ENCODE data around the gene GIMAP6.
"Not testable (repeated sequence)": the region's sequence is repeated elsewhere in the genome, so short reads cannot be mapped to it uniquely, and the experiment has no call there.

GIMAP6 gene

GRCh38 chr7:150613880-150614279, 18.3 kb downstream of the GIMAP6 start:
- no peak overlapping the region for H3K4me2 ChIP-seq (ENCODE audit: low read depth, low read length)
- H3K4me1 ChIP-seq (ENCODE audit: low read length): no peaks in the 10 kb centered on the region
- H3F3A ChIP-seq (ENCODE audit: insufficient read depth, low read length): no peaks in the 10 kb centered on the region
- DNase-seq: no peak
- H3K9me2 ChIP-seq (replicated peaks; ENCODE audit: insufficient read depth, low read length): no peaks in the 10 kb centered on the region
- no peaks in the 10 kb centered on the region for H3K79me2 ChIP-seq (ENCODE audit: low read length)
- H3K36me3 ChIP-seq (replicated peaks; ENCODE audit: insufficient read depth, low read length): no peaks in the 10 kb centered on the region
- no peak overlapping the region for H3K27ac ChIP-seq (ENCODE audit: low read length)
- H3K4me3 ChIP-seq (ENCODE audit: low read length): no peak overlapping the region
- no peaks in the 10 kb centered on the region for H3K9me3 ChIP-seq (replicated peaks; ENCODE audit: insufficient read depth, low read length)
- H2AFZ ChIP-seq (ENCODE audit: low read length): no peak overlapping the region
- H3K9ac ChIP-seq (ENCODE audit: low read length): no peak overlapping the region
- TF ChIP-seq CTCF (IDR thresholded peaks at IDR 0.05; ENCODE audit: low read length) (no peak), EZH2 (optimal IDR thresholded peaks at IDR 0.05; ENCODE audit: low read depth, low read length) (no peak), EZH2phosphoT487 (IDR thresholded peaks at IDR 0.05; ENCODE audit: low read length) (no peak)
- no peaks in the 10 kb centered on the region for H4K20me1 ChIP-seq (ENCODE audit: insufficient read depth, low read length)
- no peaks in the 10 kb centered on the region for H3K27me3 ChIP-seq (replicated peaks; ENCODE audit: insufficient read depth, low read length)

GRCh38 chr7:150612925-150613324, 19.3 kb downstream of the GIMAP6 start:
- H3K27me3 ChIP-seq (replicated peaks; ENCODE audit: insufficient read depth, low read length): no peaks in the 10 kb centered on the region
- no peaks in the 10 kb centered on the region for H4K20me1 ChIP-seq (ENCODE audit: insufficient read depth, low read length)
- no peak overlapping the region for H3K9ac ChIP-seq (ENCODE audit: low read length)
- H2AFZ ChIP-seq (ENCODE audit: low read length): no peak overlapping the region
- no peak overlapping the region for H3K4me3 ChIP-seq (ENCODE audit: low read length)
- H3K9me2 ChIP-seq (replicated peaks; ENCODE audit: insufficient read depth, low read length): no peaks in the 10 kb centered on the region
- H3K4me1 ChIP-seq (ENCODE audit: low read length): no peaks in the 10 kb centered on the region
- H3K36me3 ChIP-seq (replicated peaks; ENCODE audit: insufficient read depth, low read length): no peaks in the 10 kb centered on the region
- H3K27ac ChIP-seq (ENCODE audit: low read length): no peak overlapping the region
- no peaks in the 10 kb centered on the region for H3K9me3 ChIP-seq (replicated peaks; ENCODE audit: insufficient read depth, low read length)
- H3F3A ChIP-seq (ENCODE audit: insufficient read depth, low read length): no peaks in the 10 kb centered on the region
- no peak for TF ChIP-seq EZH2phosphoT487 (IDR thresholded peaks at IDR 0.05; ENCODE audit: low read length)
- TF ChIP-seq CTCF (IDR thresholded peaks at IDR 0.05; ENCODE audit: low read length): no peak
- TF ChIP-seq EZH2 (optimal IDR thresholded peaks at IDR 0.05; ENCODE audit: low read depth, low read length): no peak
- no peak for DNase-seq
- H3K79me2 ChIP-seq (ENCODE audit: low read length): no peaks in the 10 kb centered on the region
- H3K4me2 ChIP-seq (ENCODE audit: low read depth, low read length): no peak overlapping the region

GRCh38 chr7:150610233-150610632, 22.0 kb downstream of the GIMAP6 start:
- Histone ChIP-seq H3K27ac (ENCODE audit: low read length) (no peak overlapping the region), H3K9ac (ENCODE audit: low read length) (no peak overlapping the region), H4K20me1 (ENCODE audit: insufficient read depth, low read length) (no peaks in the 10 kb centered on the region), H2AFZ (ENCODE audit: low read length) (no peak overlapping the region), H3K79me2 (ENCODE audit: low read length) (no peaks in the 10 kb centered on the region), H3K9me3 (replicated peaks; ENCODE audit: insufficient read depth, low read length) (no peaks in the 10 kb centered on the region), H3K9me2 (replicated peaks; ENCODE audit: insufficient read depth, low read length) (no peaks in the 10 kb centered on the region), H3K4me2 (ENCODE audit: low read depth, low read length) (no peak overlapping the region), H3K4me3 (ENCODE audit: low read length) (no peak overlapping the region), H3K4me1 (ENCODE audit: low read length) (no peaks in the 10 kb centered on the region), H3K27me3 (replicated peaks; ENCODE audit: insufficient read depth, low read length) (no peaks in the 10 kb centered on the region), H3K36me3 (replicated peaks; ENCODE audit: insufficient read depth, low read length) (no peaks in the 10 kb centered on the region), H3F3A (ENCODE audit: insufficient read depth, low read length) (no peaks in the 10 kb centered on the region)
- DNase-seq: peak; percentile 39
- no peak for TF ChIP-seq CTCF (IDR thresholded peaks at IDR 0.05; ENCODE audit: low read length)
- TF ChIP-seq EZH2 (optimal IDR thresholded peaks at IDR 0.05; ENCODE audit: low read depth, low read length): no peak
- no peak for TF ChIP-seq EZH2phosphoT487 (IDR thresholded peaks at IDR 0.05; ENCODE audit: low read length)

GRCh38 chr7:150603600-150603999, 28.6 kb downstream of the GIMAP6 start:
- H3K9me2 ChIP-seq (replicated peaks; ENCODE audit: insufficient read depth, low read length); H3K9ac ChIP-seq (ENCODE audit: low read length): not testable (repeated sequence)

More at GRCh38 chr7:150603600-150603999, 28.6 kb downstream of the GIMAP6 start:
- H3K27ac ChIP-seq (ENCODE audit: low read length); H3F3A ChIP-seq (ENCODE audit: insufficient read depth, low read length); H3K36me3 ChIP-seq (replicated peaks; ENCODE audit: insufficient read depth, low read length); H3K9me3 ChIP-seq (replicated peaks; ENCODE audit: insufficient read depth, low read length); H4K20me1 ChIP-seq (ENCODE audit: insufficient read depth, low read length); H3K79me2 ChIP-seq (ENCODE audit: low read length); DNase-seq; H2AFZ ChIP-seq (ENCODE audit: low read length); H3K27me3 ChIP-seq (replicated peaks; ENCODE audit: insufficient read depth, low read length); H3K4me1 ChIP-seq (ENCODE audit: low read length); H3K4me3 ChIP-seq (ENCODE audit: low read length); H3K4me2 ChIP-seq (ENCODE audit: low read depth, low read length): not testable (repeated sequence)

Data from MM.1S (cell line).